ENCODE results near the gene SMKR1.

The SMKR1 gene

DNA sequence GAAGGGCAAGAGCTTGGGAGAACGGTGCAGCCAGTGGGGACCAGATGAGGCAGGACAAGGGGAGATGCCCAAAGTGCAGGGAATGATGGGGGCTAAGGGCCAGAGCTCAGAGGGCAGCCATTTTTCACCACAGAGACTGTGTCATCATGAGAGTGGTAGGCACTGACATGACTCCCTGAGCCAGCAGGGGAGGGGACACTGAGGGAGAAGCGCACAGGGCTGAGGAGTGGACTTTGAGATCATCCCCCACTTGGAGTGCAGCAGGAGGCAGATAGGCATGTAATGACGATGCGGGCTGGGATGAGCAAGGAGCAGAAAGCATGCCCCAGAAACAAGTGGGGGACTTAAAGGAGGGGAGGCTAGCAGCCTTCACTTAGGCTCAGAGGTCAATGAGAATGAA, 5.2 kb upstream of the SMKR1 start:
- no peak for DNase-seq (ENCODE audit: extremely low read depth, low read depth)
- TF ChIP-seq CTCF (IDR thresholded peaks at IDR 0.05; ENCODE audit: low read depth, low read length): no peak

GRCh38 chr7:129498021-129498420, 4.3 kb upstream of the SMKR1 start:
- no peak for DNase-seq (ENCODE audit: extremely low read depth, low read depth)

GRCh38 chr7:129499999-129500398, 2.3 kb upstream of the SMKR1 start:
- no peak for TF ChIP-seq CTCF (IDR thresholded peaks at IDR 0.05; ENCODE audit: low read depth, low read length)
- DNase-seq (ENCODE audit: extremely low read depth, low read depth): no peak

More at GRCh38 chr7:129498021-129498420, 4.3 kb upstream of the SMKR1 start:
- no peak for TF ChIP-seq CTCF (IDR thresholded peaks at IDR 0.05; ENCODE audit: low read depth, low read length)

GRCh38 chr7:129502708-129503685, 666 bp downstream of the SMKR1 start:
- no peak for DNase-seq (ENCODE audit: extremely low read depth, low read depth)

DNA sequence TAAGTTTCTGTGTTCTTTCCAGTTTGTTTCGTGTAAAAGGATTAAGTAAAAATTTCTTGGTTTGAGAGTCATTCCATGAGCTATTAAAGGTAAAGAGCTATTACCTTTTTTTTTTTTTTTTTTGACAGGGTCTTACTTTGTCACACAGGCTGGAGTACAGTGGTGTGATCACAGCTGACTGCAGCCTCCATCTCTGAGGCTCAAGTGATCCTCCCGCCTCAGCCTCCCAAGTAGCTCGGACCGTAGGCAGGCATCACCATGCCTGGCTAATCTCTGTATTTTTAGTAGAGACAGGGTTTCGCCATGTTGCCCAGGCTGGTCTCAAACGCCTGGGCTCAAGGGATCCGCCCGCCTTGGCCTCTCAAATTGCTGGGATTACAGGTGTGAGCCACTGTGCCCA, 1.4 kb downstream of the SMKR1 start:
- no peak for TF ChIP-seq CTCF (IDR thresholded peaks at IDR 0.05; ENCODE audit: low read depth, low read length)
- DNase-seq (ENCODE audit: extremely low read depth, low read depth): no peak

More at GRCh38 chr7:129502708-129503685, 666 bp downstream of the SMKR1 start:
- TF ChIP-seq CTCF (IDR thresholded peaks at IDR 0.05; ENCODE audit: low read depth, low read length): no peak; the same call in 1 of the 2 replicates

GRCh38 chr7:129512192-129512591, 9.9 kb downstream of the SMKR1 start:
- no peak for DNase-seq (ENCODE audit: extremely low read depth, low read depth)
- TF ChIP-seq CTCF (IDR thresholded peaks at IDR 0.05; ENCODE audit: low read depth, low read length): no peak

- no peak for DNase-seq (ENCODE audit: extremely low read depth, low read depth)
- no peak for TF ChIP-seq CTCF (IDR thresholded peaks at IDR 0.05; ENCODE audit: low read depth, low read length)
Observed at GRCh38 chr7:129513546-129513945, 11.2 kb downstream of the SMKR1 start.
